ENCODE data around the gene UIMC1.

- TF ChIP-seq CTCF (IDR thresholded peaks at IDR 0.05), result no peak
- no peak for TF ChIP-seq POLR2A (IDR thresholded peaks at IDR 0.05)
These were observed 29.9 kb upstream of the UIMC1 start for GRCh38 chr5:177036443-177036842.

All from thyroid gland (tissue), 4 donors.